Neural progenitor cell (in vitro differentiated cells): ENCODE measurements around the gene DESI2. TPM values are rescaled to one million over a fixed set of nuclear protein-coding genes. Genes with fewer than 3 reads are reported as not detected.

Experiments
- DNase-seq: peaks from one replicate; pipeline ENCODE4 v3.0.0-alpha.2; 2016; ENCODE audit warnings: low spot score
- H2AFZ ChIP-seq: fragments of 200-600 bp; sonication (generic); replicated peaks from 2 replicates; pipeline ENCODE4 v1.6.1; 2016; ENCODE audit warnings: antibody characterized with exemption
- H3F3A ChIP-seq: fragments of 200-600 bp; sonication (generic); 2 replicates; pipeline ENCODE4 v1.6.1; 2016; ENCODE audit warnings: antibody characterized with exemption, low read depth
- H3K27ac ChIP-seq: fragments of 200-600 bp; sonication (generic); 2 replicates; pipeline ENCODE4 v1.5.1; 2016; ENCODE audit warnings: mild to moderate bottlenecking
- H3K27me3 ChIP-seq: fragments of 200-600 bp; sonication (generic); 2 replicates; pipeline ENCODE4 v1.6.1; 2016; ENCODE audit warnings: mild to moderate bottlenecking, moderate library complexity
- H3K36me3 ChIP-seq: fragments of 200-600 bp; sonication (generic); 2 replicates; pipeline ENCODE4 v1.5.1; 2016
- H3K4me1 ChIP-seq: fragments of 200-600 bp; sonication (generic); 2 replicates; pipeline ENCODE4 v1.6.1; 2016; ENCODE audit warnings: mixed run types
- H3K4me2 ChIP-seq: fragments of 200-600 bp; sonication (generic); 2 replicates; pipeline ENCODE4 v1.6.1; 2016
- H3K4me3 ChIP-seq: fragments of 200-600 bp; sonication (generic); 2 replicates; pipeline ENCODE4 v1.5.1; 2016
- H3K79me2 ChIP-seq: fragments of 200-600 bp; sonication (generic); 2 replicates; pipeline ENCODE4 v1.6.1; 2016; ENCODE audit warnings: low read depth
- H3K9ac ChIP-seq: fragments of 200-600 bp; sonication (generic); 2 replicates; pipeline ENCODE4 v1.6.1; 2016
- H3K9me3 ChIP-seq: fragments of 200-600 bp; sonication (generic); 2 replicates; pipeline ENCODE4 v1.5.1; 2016; ENCODE audit warnings: low read depth
- H4K20me1 ChIP-seq: fragments of 200-600 bp; sonication (generic); 2 replicates; pipeline ENCODE4 v1.6.1; 2016; ENCODE audit warnings: low read depth
- H3K27ac Mint-ChIP-seq: 3 replicates; pipeline ENCODE4 v1.8.0; 2021; ENCODE audit warnings: mixed read lengths
- H3K27me3 Mint-ChIP-seq: 2 replicates; pipeline ENCODE4 v1.8.0; 2022; ENCODE audit warnings: low read depth, mild to moderate bottlenecking, inconsistent platforms, moderate library complexity, mixed read lengths; ENCODE audit not compliant: insufficient read depth
- H3K36me3 Mint-ChIP-seq: 3 replicates; pipeline ENCODE4 v1.8.0; 2021; ENCODE audit warnings: mixed read lengths
- H3K4me1 Mint-ChIP-seq: 3 replicates; pipeline ENCODE4 v1.8.0; 2021; ENCODE audit warnings: mixed read lengths
- H3K4me3 Mint-ChIP-seq: 3 replicates; pipeline ENCODE4 v1.8.0; 2021; ENCODE audit warnings: mild to moderate bottlenecking, moderate library complexity, mixed read lengths
- H3K9me3 Mint-ChIP-seq: 3 replicates; pipeline ENCODE4 v1.8.0; 2020; ENCODE audit warnings: mixed read lengths
- EZH2 ChIP-seq: fragments of 200-600 bp; sonication (generic); IDR thresholded peaks from 2 replicates; pipeline ENCODE4 v1.6.1; 2017; ENCODE audit warnings: antibody characterized with exemption, mild to moderate bottlenecking, moderate library complexity
- EZH2phosphoT487 ChIP-seq: fragments of 200-600 bp; sonication (generic); IDR thresholded peaks from 2 replicates; pipeline ENCODE4 v1.6.1; 2017; ENCODE audit warnings: antibody characterized with exemption
- total RNA-seq: library from RNA; depleted of rRNA; stranded (reverse); fragments of >200 nt; gene quantifications from 2 replicates; pipeline ENCODE4 v1.2.3, GENCODE V29; 2015; ENCODE audit warnings: low replicate concordance
- TF ChIP-seq, protein P1 (sequence below): fragments of 200-600 bp; sonication (generic); IDR thresholded peaks from 2 replicates; pipeline ENCODE4 v1.5.1; 2017; ENCODE audit warnings: antibody characterized with exemption, mild to moderate bottlenecking

Gene DESI2
- total RNA-seq, 1 donor from 2014 or later: 110 TPM

DNA sequence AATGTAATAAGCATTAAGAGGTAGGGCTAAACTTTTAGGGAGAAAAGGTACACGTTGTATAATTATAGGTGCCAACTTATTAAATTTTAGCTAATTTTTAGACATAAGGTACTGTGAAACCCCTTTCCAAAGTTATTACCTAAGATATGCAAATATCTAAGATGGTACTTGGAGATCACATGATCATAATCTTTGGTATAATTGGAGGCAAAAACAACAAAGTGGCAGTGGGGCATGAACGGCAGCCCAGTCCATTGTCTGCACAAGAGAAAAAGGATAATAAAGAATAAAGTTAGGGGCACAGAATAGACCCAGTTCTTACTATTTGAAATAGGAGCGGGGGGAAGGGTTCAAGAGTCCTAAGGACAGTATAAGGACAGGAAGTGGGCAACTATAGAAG is 51.2 kb downstream of the DESI2 start:
- Mint-ChIP-seq H3K36me3 (peaks cover 29% of the 10 kb centered on the region), H3K27me3 (no peaks in the 10 kb centered on the region), H3K4me1 (no peaks in the 10 kb centered on the region), H3K4me3 (no peak overlapping the region), H3K27ac (no peak overlapping the region), H3K9me3 (peaks cover 16% of the 10 kb centered on the region)
- Histone ChIP-seq H3K9me3 (no peaks in the 10 kb centered on the region), H3K27me3 (no peaks in the 10 kb centered on the region), H3K27ac (no peak overlapping the region), H3K36me3 (peaks cover 18% of the 10 kb centered on the region), H3K79me2 (no peaks in the 10 kb centered on the region), H4K20me1 (no peaks in the 10 kb centered on the region), H3K9ac (no peak overlapping the region), H2AFZ (no peak overlapping the region), H3K4me2 (no peak overlapping the region), H3F3A (no peaks in the 10 kb centered on the region), H3K4me3 (no peak overlapping the region), H3K4me1 (no peaks in the 10 kb centered on the region)
- TF ChIP-seq EZH2phosphoT487: no peak
- no peak for TF ChIP-seq EZH2
- TF ChIP-seq, protein P1, sequence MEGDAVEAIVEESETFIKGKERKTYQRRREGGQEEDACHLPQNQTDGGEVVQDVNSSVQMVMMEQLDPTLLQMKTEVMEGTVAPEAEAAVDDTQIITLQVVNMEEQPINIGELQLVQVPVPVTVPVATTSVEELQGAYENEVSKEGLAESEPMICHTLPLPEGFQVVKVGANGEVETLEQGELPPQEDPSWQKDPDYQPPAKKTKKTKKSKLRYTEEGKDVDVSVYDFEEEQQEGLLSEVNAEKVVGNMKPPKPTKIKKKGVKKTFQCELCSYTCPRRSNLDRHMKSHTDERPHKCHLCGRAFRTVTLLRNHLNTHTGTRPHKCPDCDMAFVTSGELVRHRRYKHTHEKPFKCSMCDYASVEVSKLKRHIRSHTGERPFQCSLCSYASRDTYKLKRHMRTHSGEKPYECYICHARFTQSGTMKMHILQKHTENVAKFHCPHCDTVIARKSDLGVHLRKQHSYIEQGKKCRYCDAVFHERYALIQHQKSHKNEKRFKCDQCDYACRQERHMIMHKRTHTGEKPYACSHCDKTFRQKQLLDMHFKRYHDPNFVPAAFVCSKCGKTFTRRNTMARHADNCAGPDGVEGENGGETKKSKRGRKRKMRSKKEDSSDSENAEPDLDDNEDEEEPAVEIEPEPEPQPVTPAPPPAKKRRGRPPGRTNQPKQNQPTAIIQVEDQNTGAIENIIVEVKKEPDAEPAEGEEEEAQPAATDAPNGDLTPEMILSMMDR: no peak
- DNase-seq: no peak

DNA sequence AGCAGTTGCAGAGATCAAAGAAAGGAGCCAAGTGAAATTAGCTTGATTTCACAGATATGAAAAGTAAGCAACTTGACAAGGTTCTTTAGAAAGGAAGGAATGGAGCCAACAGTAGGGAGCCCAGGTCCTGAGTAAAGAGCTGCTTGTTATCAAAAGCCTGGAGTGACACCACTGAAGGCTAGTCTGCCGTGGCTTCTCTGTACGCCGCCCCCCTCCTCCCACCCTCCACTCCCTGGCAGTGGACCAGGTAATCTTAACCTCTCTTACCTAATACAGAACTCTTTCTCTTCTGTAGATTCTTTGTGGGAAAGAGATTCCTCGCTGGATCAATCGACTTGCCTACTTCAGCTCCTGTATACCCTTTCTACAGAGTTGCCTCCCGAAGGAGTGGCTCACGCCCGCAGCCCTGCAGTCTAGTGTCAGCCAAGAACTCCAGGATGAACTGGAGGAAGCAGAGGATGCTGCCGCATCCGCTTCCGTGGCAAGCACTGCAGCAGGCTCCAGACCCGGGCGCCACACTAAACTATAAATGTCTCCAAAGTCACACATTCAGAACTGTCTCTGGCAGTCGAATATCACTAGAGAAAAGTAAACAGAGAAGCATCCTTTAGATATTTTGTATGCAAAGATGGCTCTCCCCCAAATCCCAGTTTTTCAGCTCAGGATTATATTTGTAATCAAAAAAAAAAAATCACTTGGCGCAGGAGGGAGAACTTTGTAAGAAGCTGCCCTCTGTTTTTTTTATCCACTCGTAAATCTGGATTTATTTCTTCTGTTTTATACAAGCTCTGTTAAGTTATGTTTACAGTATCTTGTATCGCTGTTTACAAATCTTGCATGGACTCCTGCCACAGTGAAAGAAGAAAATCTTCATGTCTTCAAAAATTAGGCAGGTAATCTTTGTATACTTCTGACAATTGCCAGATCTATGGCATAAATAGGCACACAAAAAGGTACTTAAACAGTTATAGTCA is 52.6 kb downstream of the DESI2 start:
- Mint-ChIP-seq H3K4me3 (no peak overlapping the region), H3K9me3 (peaks cover 9% of the 10 kb centered on the region), H3K27me3 (no peaks in the 10 kb centered on the region), H3K36me3 (peaks cover 18% of the 10 kb centered on the region), H3K27ac (no peak overlapping the region), H3K4me1 (no peaks in the 10 kb centered on the region)
- no peak for DNase-seq
- Histone ChIP-seq H3K27me3 (no peaks in the 10 kb centered on the region), H3K9me3 (no peaks in the 10 kb centered on the region), H3K4me3 (no peak overlapping the region), H4K20me1 (no peaks in the 10 kb centered on the region), H3K36me3 (peaks cover 11% of the 10 kb centered on the region), H3F3A (no peaks in the 10 kb centered on the region), H3K9ac (no peak overlapping the region), H3K4me2 (no peak overlapping the region), H2AFZ (no peak overlapping the region), H3K79me2 (no peaks in the 10 kb centered on the region), H3K4me1 (no peaks in the 10 kb centered on the region), H3K27ac (no peak overlapping the region)
- no peak for TF ChIP-seq EZH2phosphoT487
- TF ChIP-seq, protein P1: no peak
- TF ChIP-seq EZH2: no peak

DNA sequence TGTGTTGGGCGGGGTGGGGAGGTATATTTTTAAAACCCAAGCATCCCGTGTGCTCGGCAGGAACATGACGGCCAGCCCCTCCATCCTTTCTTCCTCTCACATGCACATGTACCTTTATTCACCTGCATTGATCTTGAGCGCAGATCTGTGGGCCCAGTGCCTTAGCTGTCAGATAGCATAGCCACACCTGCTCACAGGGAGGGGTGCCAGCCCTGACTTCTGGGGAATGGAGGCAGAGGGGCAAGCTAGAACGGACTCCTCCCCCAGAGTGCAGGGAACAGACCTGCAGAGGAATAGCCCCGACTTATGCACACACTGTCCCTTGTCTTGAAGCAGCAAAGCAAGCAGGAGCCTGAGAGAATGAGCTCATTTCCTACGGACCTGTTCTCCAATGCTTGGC is 56.1 kb downstream of the DESI2 start:
- TF ChIP-seq EZH2phosphoT487 (no peak), EZH2 (no peak)
- TF ChIP-seq, protein P1: no peak

More for the DNA sequence above, 56.1 kb downstream of the DESI2 start:
- Histone ChIP-seq H3K36me3 (no peaks in the 10 kb centered on the region), H3K9me3 (no peaks in the 10 kb centered on the region), H3K27me3 (no peaks in the 10 kb centered on the region), H3K4me3 (no peak overlapping the region), H3K4me1 (no peaks in the 10 kb centered on the region), H3K79me2 (no peaks in the 10 kb centered on the region), H2AFZ (no peak overlapping the region), H3K9ac (no peak overlapping the region), H3K4me2 (no peak overlapping the region), H3K27ac (no peak overlapping the region), H4K20me1 (no peaks in the 10 kb centered on the region), H3F3A (no peaks in the 10 kb centered on the region)
- no peak for DNase-seq
- H3K4me3 Mint-ChIP-seq: no peak overlapping the region
- H3K27me3 Mint-ChIP-seq: no peaks in the 10 kb centered on the region
- no peaks in the 10 kb centered on the region for H3K4me1 Mint-ChIP-seq
- no peaks in the 10 kb centered on the region for H3K9me3 Mint-ChIP-seq
- H3K27ac Mint-ChIP-seq: no peak overlapping the region
- peaks cover 4% of the 10 kb centered on the region for H3K36me3 Mint-ChIP-seq
